ENCODE measurements around the gene HHAT. TPM values are rescaled to one million over a fixed set of nuclear protein-coding genes. Genes with fewer than 3 reads are reported as not detected.

The HHAT gene
- total RNA-seq, 1 donor from 2014 or later: 11.4 TPM

- DNase-seq (ENCODE audit: low read depth) (peak; percentile 76), FAIRE-seq (no peak)
- no peaks in the 10 kb centered on the region for H3K27me3 ChIP-seq (ENCODE audit: insufficient read depth, low read length)
- H3K9me3 ChIP-seq (ENCODE audit: insufficient read depth, low read depth, low read length): no peaks in the 10 kb centered on the region
- Mint-ChIP-seq H3K4me1 (ENCODE audit: low read depth, unreplicated experiment) (peaks cover 12% of the 10 kb centered on the region), H3K27ac (ENCODE audit: unreplicated experiment) (no peak overlapping the region), H3K4me3 (ENCODE audit: unreplicated experiment) (no peak overlapping the region), H3K27me3 (ENCODE audit: low read depth, unreplicated experiment) (no peaks in the 10 kb centered on the region), H3K9me3 (ENCODE audit: unreplicated experiment) (no peaks in the 10 kb centered on the region), H3K36me3 (ENCODE audit: low read depth, unreplicated experiment) (no peaks in the 10 kb centered on the region)
- TF ChIP-seq CTCF (IDR thresholded peaks at IDR 0.05; ENCODE audit: insufficient read depth, low read depth, low read length) (no peak), EZH2 (IDR thresholded peaks at IDR 0.05; ENCODE audit: insufficient read depth, low read length) (no peak)
- H3K36me3 ChIP-seq (ENCODE audit: insufficient read depth, low read length): no peaks in the 10 kb centered on the region
- H4K20me1 ChIP-seq (ENCODE audit: insufficient read depth, low read length): no peaks in the 10 kb centered on the region
- H3K4me3 ChIP-seq (ENCODE audit: insufficient read depth, low read depth, low read length): no peak overlapping the region
- no peak overlapping the region for H3K27ac ChIP-seq (ENCODE audit: low read depth, low read length)
- no peak overlapping the region for H3K9ac ChIP-seq (ENCODE audit: low read length)
- no peaks in the 10 kb centered on the region for H3K79me2 ChIP-seq (ENCODE audit: insufficient read depth, low read length)
- peaks cover 7% of the 10 kb centered on the region for H3K4me1 ChIP-seq (ENCODE audit: insufficient read depth, low read length)
- no peak overlapping the region for H3K4me2 ChIP-seq (ENCODE audit: low read length)
- H2AFZ ChIP-seq (ENCODE audit: low read depth, low read length): no peak overlapping the region
Observed at GRCh38 chr1:210587566-210587965, 258.9 kb downstream of the HHAT start.

DNA sequence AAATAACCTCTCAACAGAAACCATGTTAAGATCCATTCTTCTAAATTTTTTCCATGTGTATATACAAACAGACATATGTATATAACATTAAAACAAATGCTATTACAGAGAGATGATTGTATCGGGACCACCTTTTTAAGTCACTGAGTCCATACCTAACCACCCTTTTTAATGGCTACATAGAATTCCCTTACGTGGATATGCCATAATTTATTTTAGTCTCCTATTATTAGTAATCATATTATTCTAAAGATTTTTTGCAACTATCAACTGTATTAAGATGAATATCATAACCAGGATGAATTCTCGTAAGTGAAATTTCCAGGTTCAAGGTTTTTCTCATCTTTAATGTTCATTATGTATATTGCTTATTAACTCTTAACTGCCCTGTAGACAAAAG, 259.7 kb downstream of the HHAT start:
- H3K4me1 ChIP-seq (ENCODE audit: insufficient read depth, low read length): peaks cover 7% of the 10 kb centered on the region
- no peak overlapping the region for H3K4me2 ChIP-seq (ENCODE audit: low read length)
- Mint-ChIP-seq H3K27me3 (ENCODE audit: low read depth, unreplicated experiment) (no peaks in the 10 kb centered on the region), H3K27ac (ENCODE audit: unreplicated experiment) (no peak overlapping the region), H3K4me3 (ENCODE audit: unreplicated experiment) (no peak overlapping the region), H3K4me1 (ENCODE audit: low read depth, unreplicated experiment) (peaks cover 12% of the 10 kb centered on the region), H3K9me3 (ENCODE audit: unreplicated experiment) (no peaks in the 10 kb centered on the region), H3K36me3 (ENCODE audit: low read depth, unreplicated experiment) (no peaks in the 10 kb centered on the region)
- no peak overlapping the region for H3K27ac ChIP-seq (ENCODE audit: low read depth, low read length)
- no peak for FAIRE-seq
- H3K36me3 ChIP-seq (ENCODE audit: insufficient read depth, low read length): no peaks in the 10 kb centered on the region
- no peaks in the 10 kb centered on the region for H3K27me3 ChIP-seq (ENCODE audit: insufficient read depth, low read length)
- no peak overlapping the region for H2AFZ ChIP-seq (ENCODE audit: low read depth, low read length)
- H4K20me1 ChIP-seq (ENCODE audit: insufficient read depth, low read length): no peaks in the 10 kb centered on the region
- DNase-seq (ENCODE audit: low read depth): no peak
- TF ChIP-seq EZH2 (IDR thresholded peaks at IDR 0.05; ENCODE audit: insufficient read depth, low read length) (no peak), CTCF (IDR thresholded peaks at IDR 0.05; ENCODE audit: insufficient read depth, low read depth, low read length) (no peak)
- no peak overlapping the region for H3K4me3 ChIP-seq (ENCODE audit: insufficient read depth, low read depth, low read length)
- H3K9me3 ChIP-seq (ENCODE audit: insufficient read depth, low read depth, low read length): no peaks in the 10 kb centered on the region
- no peaks in the 10 kb centered on the region for H3K79me2 ChIP-seq (ENCODE audit: insufficient read depth, low read length)
- H3K9ac ChIP-seq (ENCODE audit: low read length): no peak overlapping the region

DNA sequence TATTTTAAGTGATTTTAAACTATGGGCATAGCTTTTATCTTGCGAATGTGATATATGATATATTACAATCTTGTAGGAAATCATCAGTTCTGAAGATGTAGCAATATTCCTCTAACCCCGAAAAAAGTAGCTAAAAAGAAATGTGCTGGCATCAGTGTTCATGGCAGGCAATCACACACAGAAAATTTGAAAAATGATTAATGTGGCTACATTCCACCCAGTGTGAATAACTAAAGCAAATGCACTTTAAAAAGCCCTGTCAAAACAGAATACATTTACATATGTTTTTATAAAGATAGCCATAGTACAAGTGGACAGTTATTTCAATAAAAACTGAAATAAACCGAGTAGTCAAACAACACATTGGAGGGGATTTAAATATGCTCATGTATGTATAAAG, 260.2 kb downstream of the HHAT start:
- H3K4me1 ChIP-seq (ENCODE audit: insufficient read depth, low read length): peaks cover 7% of the 10 kb centered on the region
- H3K4me1 Mint-ChIP-seq (ENCODE audit: low read depth, unreplicated experiment): peaks cover 12% of the 10 kb centered on the region
- no peak overlapping the region for H3K9ac ChIP-seq (ENCODE audit: low read length)
- no peaks in the 10 kb centered on the region for H3K27me3 Mint-ChIP-seq (ENCODE audit: low read depth, unreplicated experiment)
- H3K27me3 ChIP-seq (ENCODE audit: insufficient read depth, low read length): no peaks in the 10 kb centered on the region
- H3K27ac ChIP-seq (ENCODE audit: low read depth, low read length): no peak overlapping the region
- no peaks in the 10 kb centered on the region for H3K36me3 Mint-ChIP-seq (ENCODE audit: low read depth, unreplicated experiment)
- H3K9me3 Mint-ChIP-seq (ENCODE audit: unreplicated experiment): no peaks in the 10 kb centered on the region
- no peaks in the 10 kb centered on the region for H4K20me1 ChIP-seq (ENCODE audit: insufficient read depth, low read length)
- DNase-seq (ENCODE audit: low read depth) (peak; percentile 16), FAIRE-seq (no peak)
- TF ChIP-seq CTCF (IDR thresholded peaks at IDR 0.05; ENCODE audit: insufficient read depth, low read depth, low read length) (no peak), EZH2 (IDR thresholded peaks at IDR 0.05; ENCODE audit: insufficient read depth, low read length) (no peak)
- H3K36me3 ChIP-seq (ENCODE audit: insufficient read depth, low read length): no peaks in the 10 kb centered on the region
- no peak overlapping the region for H2AFZ ChIP-seq (ENCODE audit: low read depth, low read length)
- H3K4me3 Mint-ChIP-seq (ENCODE audit: unreplicated experiment): no peak overlapping the region
- H3K27ac Mint-ChIP-seq (ENCODE audit: unreplicated experiment): no peak overlapping the region
- no peak overlapping the region for H3K4me3 ChIP-seq (ENCODE audit: insufficient read depth, low read depth, low read length)
- no peaks in the 10 kb centered on the region for H3K79me2 ChIP-seq (ENCODE audit: insufficient read depth, low read length)
- H3K9me3 ChIP-seq (ENCODE audit: insufficient read depth, low read depth, low read length): no peaks in the 10 kb centered on the region
- H3K4me2 ChIP-seq (ENCODE audit: low read length): no peak overlapping the region
